Stimulated activated CD4-positive, alpha-beta T cell treated with anti-CD3 and anti-CD28 coated beads, Interleukin-4, amount 100 ng/mL, for 24 hours (primary cell): ENCODE results near the gene PKD2L2.
"Not testable (repeated sequence)": the region's sequence is repeated elsewhere in the genome, so short reads cannot be mapped to it uniquely, and the experiment has no call there.

Experiments
- DNase-seq: peaks from one replicate; pipeline ENCODE4 v3.0.0-alpha.2; 2020

Gene PKD2L2

GRCh38 chr5:137890845-137891244, 1.6 kb downstream of the PKD2L2 start:
- no peak for DNase-seq

DNA sequence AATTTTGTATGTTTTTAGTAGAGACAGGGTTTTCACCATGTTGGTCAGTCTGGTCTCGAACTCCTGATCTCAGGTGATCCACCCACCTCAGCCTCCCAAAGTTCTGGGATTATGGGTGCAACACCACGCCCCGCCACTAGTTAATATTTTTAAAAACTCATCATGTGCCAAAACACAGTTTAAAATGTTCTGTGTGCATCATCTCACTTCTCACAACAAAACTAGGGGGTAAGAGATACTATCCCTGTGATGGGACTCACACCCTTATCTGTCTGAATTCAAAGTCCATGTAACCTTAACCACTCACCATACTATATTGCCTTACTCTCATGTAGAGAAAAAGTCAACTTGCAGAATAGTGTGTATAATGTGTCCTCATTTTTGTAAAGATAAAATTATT, 2.6 kb downstream of the PKD2L2 start:
- no peak for DNase-seq

DNA sequence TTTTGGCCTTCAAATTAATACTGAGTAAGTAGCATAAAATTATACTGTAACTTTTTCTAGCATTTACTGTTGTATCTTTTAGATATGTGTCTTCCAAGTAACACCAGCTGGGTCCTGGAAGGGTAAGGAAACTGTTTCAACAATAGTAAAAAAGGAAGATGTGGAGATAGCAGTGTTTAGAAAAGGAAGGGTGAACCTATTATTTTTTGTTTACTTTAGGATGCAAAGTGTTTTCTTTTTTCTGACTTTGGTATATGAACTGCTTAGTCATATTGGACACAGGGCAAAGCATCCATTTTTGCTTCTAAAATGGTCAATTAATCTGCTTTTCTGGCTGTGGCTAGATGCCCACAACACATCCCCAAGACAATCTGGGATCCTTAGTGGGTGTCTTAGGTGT, 5.3 kb downstream of the PKD2L2 start:
- no peak for DNase-seq

DNA sequence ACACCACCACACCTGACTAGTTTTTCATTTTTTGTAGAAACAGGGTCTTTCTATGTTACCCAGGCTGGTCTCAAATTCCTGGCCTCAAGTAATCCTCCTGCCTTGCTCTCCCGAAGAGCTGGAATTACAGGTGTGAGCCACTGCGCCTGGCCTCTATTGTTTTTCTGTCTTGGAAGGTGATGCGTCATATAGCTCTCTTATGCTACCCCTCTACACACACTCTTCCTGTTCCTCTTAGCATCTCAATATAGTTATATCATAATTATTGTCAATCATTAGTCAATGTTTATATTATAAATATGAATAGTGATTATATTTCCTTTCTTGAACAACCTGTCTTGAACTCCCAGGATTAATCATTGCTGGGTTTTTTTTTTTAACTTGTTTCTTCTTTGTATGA, 7.3 kb downstream of the PKD2L2 start:
- DNase-seq, result no peak

GRCh38 chr5:137899493-137899892, 10.2 kb downstream of the PKD2L2 start:
- DNase-seq, result no peak

GRCh38 chr5:137901011-137901817, 12.0 kb downstream of the PKD2L2 start:
- no peak for DNase-seq

DNA sequence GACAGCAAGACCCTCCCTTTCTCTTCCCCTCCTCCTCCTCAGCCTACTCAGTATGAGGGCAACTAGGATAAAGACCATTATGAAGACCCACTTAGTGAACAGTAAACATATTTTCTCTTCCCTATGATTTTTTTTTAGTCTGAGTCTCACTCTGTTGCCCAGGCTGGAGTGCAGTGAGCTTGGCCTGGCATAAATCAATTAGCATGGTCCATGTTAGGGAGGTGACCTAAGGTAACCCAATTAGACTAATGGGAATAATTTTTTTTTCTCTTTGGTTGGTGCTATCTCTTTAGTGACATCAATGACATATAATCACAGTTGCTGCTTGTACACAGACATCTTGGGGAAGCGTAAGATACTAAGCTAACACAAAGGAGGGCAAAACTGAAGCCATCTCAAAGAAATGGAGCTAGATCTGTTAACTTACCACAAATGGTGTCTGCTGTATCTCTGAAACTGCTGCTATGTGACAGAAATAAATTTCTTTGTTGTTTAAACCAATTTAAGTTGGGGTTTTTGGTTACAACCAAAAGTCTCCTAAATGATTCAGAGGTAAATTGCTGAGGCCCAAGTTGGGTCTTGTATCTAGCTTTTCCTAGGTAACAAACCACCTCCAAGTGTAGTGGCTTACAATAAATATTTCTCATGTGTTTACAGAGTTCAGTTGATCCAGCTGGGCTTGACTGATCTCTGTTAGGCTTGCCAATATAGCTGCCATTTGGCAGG, 13.3 kb downstream of the PKD2L2 start:
- DNase-seq, result no peak

DNA sequence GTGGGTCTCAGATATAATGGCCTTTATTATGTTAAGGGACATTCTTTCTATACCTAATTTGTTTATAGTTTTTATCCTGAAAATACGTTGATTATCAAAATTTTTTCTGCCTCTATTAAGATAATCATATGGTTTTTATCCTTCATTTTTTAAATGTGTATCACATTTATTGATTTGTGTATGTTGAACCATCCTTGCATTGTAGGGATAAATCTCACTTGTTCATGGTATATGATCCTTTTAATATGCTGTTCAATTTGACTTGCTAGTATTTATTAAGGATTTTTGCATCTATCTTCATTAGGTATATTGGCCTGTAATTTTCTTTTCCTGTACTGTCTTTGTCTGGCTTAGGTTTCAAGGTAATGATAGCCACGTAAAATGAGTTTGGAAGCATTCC, 25.5 kb downstream of the PKD2L2 start:
- DNase-seq, result no peak

DNA sequence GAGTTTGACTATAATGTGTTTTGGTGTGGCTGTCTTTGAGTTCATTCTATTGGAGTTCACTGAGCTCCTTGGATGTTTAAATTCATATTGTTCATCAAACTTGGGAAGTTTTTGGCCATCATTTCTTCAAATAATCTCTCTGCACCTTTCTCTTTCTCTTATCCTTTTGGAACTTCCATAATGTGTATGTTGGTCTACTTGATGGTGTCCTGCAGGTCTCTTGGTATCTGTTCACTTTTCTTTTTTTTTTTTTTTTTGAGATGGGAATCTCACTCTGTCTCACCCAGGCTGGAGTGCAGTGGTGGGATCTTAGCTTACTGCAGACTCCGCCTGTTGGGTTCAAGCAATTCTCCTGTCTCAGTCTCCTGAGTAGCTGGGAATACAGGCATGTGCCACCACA, 27.7 kb downstream of the PKD2L2 start:
- DNase-seq, result no peak

GRCh38 chr5:137921931-137922330, 32.7 kb downstream of the PKD2L2 start:
- DNase-seq, result no peak

- no peak for DNase-seq
Measured at GRCh38 chr5:137923856-137924255, 34.6 kb downstream of the PKD2L2 start.

- DNase-seq, result no peak
Measured at GRCh38 chr5:137932800-137933199, 43.5 kb downstream of the PKD2L2 start.

- no peak for DNase-seq
Measured at GRCh38 chr5:137933491-137933911, 44.2 kb downstream of the PKD2L2 start.

DNA sequence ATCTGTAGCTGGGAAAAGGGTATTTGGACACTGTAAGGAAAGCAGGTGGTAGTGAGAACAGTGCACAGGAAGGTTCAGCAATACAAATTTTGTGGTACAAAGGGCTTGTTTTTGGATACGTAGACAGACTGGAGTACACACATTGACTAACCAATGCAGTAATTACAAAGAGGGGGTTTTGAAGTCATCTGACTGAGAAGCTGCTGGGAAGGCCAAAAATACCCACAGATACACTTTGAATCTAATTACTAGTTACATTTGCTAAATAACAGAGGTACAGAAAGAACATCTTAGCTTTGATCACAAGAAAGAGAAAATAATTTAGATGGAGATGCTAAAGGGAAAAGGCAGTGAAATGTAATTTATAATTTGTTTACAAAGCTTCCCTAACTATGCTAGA, 45.9 kb downstream of the PKD2L2 start:
- no peak for DNase-seq

DNA sequence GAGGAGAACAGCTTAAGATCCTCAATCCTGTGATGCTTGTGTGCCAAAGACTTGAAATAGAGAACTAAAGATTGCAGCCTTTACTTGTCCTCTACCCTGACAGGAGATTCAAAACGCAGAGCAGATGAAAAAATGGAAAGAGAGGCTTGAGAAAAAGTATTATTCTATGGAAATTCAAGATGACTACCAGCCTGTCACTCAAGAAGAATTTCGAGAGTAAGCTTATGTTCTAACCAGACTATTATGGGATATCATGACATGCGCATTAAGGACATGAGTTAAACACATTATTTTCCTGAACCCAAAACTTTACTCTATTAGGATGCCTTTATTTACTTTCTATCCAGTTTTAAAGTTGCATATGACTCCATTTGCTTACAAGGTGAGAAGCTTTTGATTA, 46.4 kb downstream of the PKD2L2 start:
- DNase-seq, result no peak

GRCh38 chr5:137937994-137938750, 48.9 kb downstream of the PKD2L2 start:
- DNase-seq, result no peak

GRCh38 chr5:137938751-137939143, 49.5 kb downstream of the PKD2L2 start:
- no peak for DNase-seq

DNA sequence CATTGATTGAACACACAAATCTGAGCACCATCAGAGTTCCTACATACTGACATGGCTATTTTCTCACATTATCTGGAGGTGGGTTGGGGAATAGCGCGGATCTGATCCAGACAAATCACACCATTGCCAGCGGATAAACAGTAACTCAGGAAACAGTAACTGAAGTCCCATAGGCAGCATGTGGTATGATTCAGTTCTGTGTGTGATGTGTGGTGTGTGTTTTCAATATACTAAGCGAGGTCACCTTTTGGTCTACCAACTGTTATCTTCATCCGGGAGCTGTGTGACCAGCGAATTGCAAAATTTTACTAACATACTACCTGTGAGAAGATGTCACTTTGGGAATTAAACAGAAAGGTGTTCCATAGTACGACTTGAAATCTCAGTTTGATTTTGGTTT, 50.1 kb downstream of the PKD2L2 start:
- DNase-seq, result no peak

- DNase-seq, result not testable (repeated sequence)
Measured at GRCh38 chr5:137944280-137944679, 55.0 kb downstream of the PKD2L2 start.

- DNase-seq, result no peak
Measured at GRCh38 chr5:137945825-137946224, 56.6 kb downstream of the PKD2L2 start.

DNA sequence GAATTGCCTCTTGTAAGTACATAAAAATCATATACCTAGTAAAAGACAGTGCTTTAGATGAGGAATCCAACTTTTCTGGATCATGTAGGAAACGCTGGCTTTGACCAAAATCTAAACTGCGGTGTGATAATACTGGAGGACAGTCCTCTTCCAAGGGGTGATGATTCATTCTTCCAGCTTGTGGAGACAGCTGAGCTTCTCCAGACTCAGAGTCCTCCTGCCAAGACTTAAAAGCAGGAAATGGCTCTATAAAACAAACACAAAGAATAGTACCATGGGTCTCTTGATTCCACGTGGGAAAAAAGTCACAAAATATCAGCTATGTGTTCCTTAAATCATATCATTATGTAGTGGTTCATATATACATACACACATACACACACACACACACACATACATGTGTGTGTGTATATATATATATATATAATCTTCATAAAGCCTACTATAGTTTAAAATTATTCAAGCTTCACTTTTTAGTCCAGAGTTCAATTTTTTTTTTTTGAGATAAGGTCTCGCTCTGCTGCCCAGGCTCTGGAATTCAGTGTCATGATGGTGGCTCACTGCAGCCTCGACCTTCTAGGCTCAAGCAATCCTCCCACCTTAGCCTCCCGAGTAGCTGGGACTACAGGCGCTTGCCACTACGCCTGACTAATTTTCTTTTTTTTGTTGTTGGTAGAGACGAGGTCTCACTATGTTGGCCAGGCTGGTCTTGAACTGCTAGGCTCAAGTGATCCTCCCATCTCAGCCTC, 65.0 kb downstream of the PKD2L2 start:
- no peak for DNase-seq

DNA sequence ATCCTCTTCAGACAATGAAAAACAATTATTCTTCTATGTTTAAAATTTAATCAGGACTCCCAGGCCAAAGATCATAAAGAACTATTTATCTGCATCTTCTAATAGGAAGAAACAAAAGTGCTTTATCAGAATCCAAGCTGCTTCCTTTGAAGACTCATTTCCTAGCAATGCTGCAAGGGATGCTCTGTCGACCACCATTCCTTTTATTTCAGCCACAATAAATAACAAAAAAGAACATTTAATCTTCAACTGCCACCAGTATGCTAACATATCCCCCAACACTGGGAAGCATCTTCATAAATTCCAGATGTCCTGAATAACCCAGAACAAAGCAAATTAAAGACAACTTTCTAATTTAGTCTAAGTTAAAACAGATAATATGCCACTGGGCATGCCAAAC, 68.7 kb downstream of the PKD2L2 start:
- no peak for DNase-seq

- no peak for DNase-seq
Measured at GRCh38 chr5:137959488-137959887, 70.2 kb downstream of the PKD2L2 start.
